Jurkat, Clone E6-1 (cell line): Measurements from ENCODE around the gene MPP3.

Experiments used
- DNase-seq: peaks from one replicate; pipeline ENCODE4 v3.0.0-alpha.2; 2011; ENCODE audit warnings: low read depth, low spot score
- H3K4me3 ChIP-seq: 2 replicates; pipeline ENCODE4 v1.5.1; 2011; ENCODE audit warnings: mild to moderate bottlenecking, low read length, control low read depth, moderate library complexity

Gene MPP3

DNA sequence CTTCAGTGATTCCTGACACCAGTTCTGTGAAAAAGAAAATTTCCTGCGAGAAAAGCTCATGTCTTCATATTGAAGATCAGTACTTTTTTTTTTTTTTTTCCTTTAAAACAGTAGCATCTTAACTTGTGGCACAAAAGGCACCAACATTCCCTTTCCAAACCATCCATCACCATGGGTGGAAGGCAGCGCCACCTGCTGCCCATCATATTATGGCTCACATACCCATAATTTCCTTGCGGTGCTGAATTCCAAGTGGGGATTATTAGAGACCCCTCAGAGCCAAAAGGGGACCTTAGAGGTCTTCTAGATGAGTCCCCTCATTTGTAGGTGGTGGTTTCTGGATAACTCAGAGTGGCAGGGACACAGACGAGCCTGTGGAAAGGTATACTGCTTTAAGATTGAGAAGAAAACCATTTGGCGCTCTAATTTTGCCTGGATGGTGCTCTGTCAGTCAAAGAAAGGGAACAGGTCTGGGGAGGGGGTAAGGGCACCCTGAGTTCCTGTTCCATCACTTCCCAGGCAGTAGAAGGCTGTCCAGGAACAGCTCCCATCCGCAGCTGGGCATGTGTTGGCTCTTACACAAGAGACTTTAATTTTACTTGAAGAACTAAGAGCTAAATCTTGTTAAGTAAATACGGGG is 66.4 kb downstream of the MPP3 start:
- no peak overlapping the region for H3K4me3 ChIP-seq
- no peak for DNase-seq

GRCh38 chr17:43760254-43760852 is 72.6 kb downstream of the MPP3 start:
- peak; percentile 79 for DNase-seq
- H3K4me3 ChIP-seq = no peak overlapping the region

- no peak for DNase-seq
- H3K4me3 ChIP-seq = no peak overlapping the region
Observed at GRCh38 chr17:43759836-43760235, 73.1 kb downstream of the MPP3 start.

GRCh38 chr17:43758497-43759174 is 74.3 kb downstream of the MPP3 start, which contains the start of gene SOST:
Gene SOST, minus strand, starts transcription at chr17:43758791. Its CDS starts 50 bp downstream, at chr17:43758741.
- no peak for DNase-seq
- H3K4me3 ChIP-seq = no peak within 1 kb of the TSS

DNA sequence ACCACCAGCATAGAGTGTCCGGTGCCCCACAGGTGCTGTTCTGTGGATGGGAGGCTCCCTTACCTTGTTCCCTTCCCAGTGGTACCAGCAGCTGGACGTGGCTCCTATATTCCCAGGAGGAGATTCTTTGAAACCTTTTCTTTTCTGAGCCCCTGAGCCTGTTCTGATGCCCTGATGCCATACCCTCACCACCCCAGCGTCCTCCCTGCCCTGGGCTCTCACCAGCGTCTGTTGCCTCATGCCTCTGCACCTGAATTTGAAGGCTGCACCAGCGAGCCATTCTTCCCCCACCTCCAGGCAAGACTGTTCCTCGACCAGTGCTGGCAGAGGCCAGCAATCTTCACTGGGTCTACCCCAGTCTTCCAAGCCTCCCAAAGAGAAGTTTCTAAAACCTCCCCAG is 74.9 kb downstream of the MPP3 start:
- DNase-seq = no peak

GRCh38 chr17:43757171-43757660 is 75.7 kb downstream of the MPP3 start:
- H3K4me3 ChIP-seq = no peak overlapping the region
- DNase-seq = no peak

More for the DNA sequence above, 74.9 kb downstream of the MPP3 start:
- H3K4me3 ChIP-seq = no peak overlapping the region

GRCh38 chr17:43756201-43756600 is 76.7 kb downstream of the MPP3 start:
- no peak for DNase-seq
- no peak overlapping the region for H3K4me3 ChIP-seq

- no peak for DNase-seq
- H3K4me3 ChIP-seq = no peak overlapping the region
Observed at GRCh38 chr17:43755389-43755875, 77.5 kb downstream of the MPP3 start.

- DNase-seq = no peak
- H3K4me3 ChIP-seq = no peak overlapping the region
Observed at GRCh38 chr17:43754947-43755346, 78.0 kb downstream of the MPP3 start.

DNA sequence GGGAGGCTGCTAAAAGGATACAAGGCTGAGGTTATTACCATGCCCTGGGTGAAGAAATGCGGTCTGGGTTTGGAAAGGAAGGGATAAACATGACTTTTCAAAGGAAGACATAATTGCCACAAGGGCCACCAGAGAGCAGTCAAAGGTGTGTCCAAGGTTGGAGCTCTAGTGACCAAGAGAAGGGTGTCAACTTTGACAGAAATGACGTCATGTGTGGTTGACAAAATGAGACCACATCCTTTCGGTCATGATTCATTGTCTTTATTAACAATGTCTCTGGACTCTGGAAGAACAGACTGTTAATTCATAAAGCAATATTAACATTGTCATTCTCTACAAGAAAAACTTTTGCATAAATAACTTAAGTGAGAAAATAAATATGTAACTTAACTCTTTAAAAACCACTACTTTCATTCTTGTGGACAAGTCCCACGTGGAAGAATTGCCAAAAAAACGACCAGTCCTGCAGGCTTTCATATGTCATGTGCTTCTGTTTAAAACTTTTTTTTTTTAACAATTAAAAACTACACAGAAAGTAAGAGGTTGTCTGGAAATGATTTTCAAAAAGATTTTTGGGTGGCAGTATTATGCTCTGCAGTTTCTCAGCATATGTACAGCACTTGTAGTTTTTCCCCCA is 79.3 kb downstream of the MPP3 start:
- no peak overlapping the region for H3K4me3 ChIP-seq
- no peak for DNase-seq
